Hematopoietic multipotent progenitor cell treated with erythropoietin and hydrocortisone succinate and interleukin-3 and kit ligand, for 4 days (in vitro differentiated cells): ENCODE data around the gene APOD.
"Not testable (repeated sequence)": the region's sequence is repeated elsewhere in the genome, so short reads cannot be mapped to it uniquely, and the experiment has no call there.

ENCODE experiments used
- DNase-seq: peaks from one replicate; pipeline ENCODE4 v3.0.0-alpha.2; 2015

APOD gene

DNA sequence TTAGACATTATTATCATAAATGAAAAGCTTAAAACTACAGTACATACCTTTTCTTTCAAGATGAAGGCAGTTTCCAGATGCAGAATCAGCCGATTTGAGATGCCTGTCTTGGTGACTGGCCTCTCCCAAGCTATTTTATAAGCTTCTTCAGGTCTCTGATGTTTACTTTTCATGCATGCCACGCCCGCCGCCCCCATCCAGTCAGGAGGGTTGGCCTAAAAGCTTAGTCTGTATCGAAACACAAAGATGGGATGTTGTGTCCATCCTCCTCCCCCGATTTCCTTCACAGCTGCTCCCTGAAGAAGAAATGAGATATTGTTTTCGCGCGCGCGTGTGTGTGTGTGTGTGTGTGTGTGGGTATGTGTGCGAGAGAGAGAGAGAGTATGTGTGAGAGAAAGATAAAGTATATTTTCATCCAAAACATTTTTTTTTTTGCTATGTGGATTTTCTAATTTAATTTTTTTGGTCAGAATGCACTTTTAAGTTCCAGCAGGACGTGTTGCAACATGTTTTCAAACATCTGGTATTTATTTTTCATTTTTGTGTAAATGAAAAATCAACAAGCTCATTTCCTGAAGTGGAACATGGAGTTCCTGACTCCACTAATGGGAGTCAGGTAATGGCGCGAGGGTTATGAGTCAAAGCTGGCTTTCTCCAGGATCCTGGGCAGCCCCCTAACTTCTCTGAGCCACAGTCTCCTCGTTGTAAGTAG is at the start of gene APOD:
APOD (minus strand) TSS at position 110 of the 712 bp plus-strand sequence. CDS start 4,479 bp downstream, outside the sequence.
- peak; percentile 23 for DNase-seq

DNA sequence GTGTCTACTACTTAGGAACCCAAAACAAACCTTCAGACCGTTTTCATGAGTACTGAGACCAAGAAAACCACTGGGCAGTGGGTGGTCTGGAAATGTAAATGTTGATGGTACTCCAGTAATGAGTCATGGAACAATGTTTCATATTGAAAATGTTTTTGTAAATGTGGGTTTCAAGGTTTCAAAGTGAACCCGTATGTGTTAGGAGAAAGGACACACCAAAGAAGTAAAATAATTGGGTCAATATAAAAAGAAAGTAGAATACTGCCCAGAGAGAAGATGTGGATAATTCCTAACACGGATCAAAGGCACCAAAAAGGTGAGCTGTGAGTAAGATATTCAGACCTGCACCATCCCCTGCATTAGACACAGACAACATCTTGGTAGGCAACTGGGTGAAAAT is 49.6 kb upstream of the APOD start:
- not testable (repeated sequence) for DNase-seq

DNA sequence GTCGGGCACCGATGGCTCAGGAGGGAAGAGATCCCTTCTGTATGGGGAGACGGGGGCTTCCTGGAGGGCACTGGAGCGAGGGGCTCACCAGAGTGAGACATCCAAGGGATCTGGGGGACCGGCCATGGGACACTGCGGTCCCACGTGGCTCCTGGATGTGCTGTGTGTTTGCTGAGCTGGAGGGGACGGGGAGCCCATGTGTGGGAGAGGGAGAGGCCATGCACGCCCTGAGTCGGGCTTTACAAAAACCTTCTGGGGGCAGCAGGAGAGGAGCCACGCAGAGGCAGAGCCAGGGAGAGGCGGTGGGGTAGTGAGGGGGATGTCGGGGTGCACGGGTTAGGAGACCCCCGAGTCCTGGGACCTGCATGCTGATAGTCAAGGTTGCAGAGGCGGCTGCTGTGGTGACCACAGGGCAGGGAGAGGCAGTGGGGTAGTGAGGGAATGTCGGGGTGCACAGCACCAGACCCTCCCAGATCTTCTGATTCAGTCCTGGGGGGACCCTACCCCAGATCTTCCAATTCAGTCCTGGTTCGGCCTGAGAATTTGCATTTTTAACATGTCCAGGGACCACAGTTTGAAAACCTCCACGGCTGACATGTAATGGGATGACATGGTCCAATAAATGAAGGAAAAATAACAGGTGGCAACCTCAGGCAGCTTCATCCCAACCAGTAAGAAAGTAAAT is 48.9 kb upstream of the APOD start:
- not testable (repeated sequence) for DNase-seq

DNA sequence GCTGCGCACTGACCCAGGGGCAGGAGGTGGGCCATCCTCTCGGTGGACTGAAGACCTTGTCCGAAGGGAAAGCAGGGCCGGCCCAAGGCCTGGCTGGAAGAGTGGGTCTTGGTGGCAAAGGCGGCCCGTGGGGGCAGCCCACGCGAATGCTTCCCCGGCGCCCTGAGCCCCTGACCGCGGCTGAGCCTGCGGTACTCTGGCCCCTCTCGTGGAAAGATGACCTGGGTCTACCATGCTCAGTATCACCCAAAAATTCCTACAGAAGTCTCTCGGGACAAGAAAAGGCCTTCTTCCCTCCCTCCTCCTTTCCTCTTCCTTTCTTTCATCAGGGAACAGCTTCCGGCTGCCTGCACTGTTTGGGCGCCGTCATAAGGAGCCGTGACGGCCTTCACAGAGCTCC is 48.3 kb upstream of the APOD start:
- DNase-seq = not testable (repeated sequence)

DNA sequence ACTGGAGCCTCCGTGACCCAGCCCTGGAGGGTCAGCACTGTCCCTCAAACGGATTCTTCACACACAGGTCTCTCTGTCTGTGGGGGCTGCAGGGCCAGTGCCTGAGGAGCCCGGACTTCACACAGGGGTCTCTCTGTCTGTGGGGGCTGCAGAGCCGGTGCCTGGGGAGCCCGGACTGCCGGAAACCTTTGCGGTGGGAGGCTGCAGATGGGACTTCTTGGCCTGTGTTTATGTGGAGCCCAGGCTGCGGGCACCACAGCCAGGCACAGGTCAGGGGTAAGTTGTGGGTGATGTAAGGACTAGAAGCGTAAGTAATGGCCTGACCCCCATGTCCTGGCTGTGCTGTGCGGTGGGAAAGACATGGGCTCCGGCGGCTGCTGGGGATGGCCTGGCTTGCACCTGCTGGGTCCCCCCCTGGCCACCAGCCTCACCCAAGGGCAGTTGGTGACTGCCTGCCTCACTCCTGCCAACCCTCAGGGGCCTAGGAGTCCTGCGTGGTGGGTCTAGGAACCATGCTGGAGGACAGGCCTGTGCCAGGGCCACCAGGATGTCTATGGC is 47.3 kb upstream of the APOD start:
- not testable (repeated sequence) for DNase-seq

GRCh38 chr3:195630086-195630917 is 46.6 kb upstream of the APOD start:
- not testable (repeated sequence) for DNase-seq

DNA sequence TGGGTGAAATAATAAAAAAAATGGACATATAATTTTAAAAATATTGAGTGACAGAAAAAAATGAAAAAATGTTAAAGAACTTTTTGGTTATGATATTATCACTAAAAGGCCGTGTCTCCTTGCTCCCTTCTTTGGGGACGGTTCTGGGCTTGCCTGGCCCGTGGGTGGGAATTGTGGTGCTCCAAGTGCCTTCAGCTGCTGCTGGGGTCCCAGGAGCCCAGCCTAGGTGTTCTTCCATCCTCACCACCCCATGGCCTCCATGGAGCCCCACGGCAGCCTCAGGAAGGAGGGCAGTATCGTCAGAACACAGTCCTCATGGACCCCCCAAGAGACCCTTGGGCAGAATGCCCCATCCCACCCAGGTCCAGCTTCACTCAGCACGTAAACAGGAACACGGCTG is 45.9 kb upstream of the APOD start:
- not testable (repeated sequence) for DNase-seq

DNA sequence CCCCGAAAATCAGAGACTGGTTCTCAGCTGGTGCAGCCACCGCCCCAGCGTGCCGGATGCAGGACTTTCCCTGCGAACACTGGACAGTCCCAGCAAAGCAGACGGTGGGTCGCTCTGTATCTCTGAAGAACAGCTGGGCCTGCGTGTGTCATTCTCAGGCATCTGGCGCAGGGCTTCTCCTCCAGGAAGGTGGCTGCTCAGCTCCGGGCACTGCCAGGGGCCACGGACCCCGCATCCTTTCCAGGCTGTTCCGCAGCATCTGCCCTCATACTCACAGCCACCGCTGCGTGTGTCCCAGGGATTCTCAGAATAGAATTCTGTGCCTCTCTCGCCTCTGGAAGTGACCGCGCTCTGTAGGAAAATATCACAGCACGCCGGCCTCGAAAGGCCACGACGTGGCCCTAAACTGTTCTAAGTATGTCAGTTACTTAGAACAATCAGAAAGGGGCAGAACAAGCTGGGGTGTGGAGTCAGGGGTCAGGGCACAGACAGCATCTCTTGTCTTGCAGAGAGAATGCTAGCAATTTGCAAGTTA is 44.7 kb upstream of the APOD start:
- not testable (repeated sequence) for DNase-seq

GRCh38 chr3:195627515-195628385 is 44.0 kb upstream of the APOD start:
- DNase-seq = not testable (repeated sequence)

DNA sequence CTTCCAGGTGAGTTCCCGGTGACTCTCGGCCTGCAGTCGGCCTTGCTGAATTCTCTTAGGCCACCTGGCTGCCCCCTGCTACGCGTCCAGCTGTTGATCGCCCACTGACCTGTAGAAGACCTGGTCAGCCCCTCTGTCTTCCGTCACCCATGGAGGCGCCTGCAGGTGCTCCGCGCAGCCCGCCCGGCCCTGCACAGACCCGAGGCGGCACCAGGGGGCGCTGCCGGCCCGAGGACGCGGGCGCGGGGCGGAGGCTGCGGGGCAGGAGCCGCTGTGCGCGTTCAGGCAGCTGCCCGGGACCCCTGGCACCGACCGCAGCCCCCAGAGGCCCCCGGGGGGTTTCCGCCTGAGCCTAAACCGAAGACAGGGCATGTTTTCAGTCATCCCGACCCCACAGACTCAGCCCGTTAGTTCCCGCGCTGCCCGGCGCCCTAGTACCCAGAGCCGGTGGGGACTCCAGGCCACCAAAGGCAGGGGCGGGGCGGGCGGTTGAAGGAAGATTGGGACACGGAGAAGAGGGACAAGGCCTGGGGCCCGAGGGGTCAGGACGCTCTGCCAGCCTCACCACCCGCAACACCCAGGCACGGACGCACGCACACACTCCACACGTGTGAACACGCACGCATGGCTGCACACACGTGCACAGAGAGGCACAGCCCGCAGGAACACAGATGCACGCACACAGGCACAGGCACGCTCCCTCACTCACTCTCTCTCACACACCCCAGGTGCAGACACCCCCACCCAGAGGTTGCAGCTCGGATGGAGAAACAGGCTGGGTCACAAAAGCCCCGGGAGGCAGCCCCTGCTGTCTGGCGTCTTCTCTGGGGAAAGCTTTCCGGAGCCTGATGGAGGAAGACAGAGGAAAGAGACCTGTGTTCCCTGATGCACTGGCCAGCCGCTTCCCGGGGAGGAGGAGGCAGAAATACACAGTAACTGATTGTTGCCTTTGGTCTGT is 41.1 kb upstream of the APOD start:
- DNase-seq = not testable (repeated sequence)

DNA sequence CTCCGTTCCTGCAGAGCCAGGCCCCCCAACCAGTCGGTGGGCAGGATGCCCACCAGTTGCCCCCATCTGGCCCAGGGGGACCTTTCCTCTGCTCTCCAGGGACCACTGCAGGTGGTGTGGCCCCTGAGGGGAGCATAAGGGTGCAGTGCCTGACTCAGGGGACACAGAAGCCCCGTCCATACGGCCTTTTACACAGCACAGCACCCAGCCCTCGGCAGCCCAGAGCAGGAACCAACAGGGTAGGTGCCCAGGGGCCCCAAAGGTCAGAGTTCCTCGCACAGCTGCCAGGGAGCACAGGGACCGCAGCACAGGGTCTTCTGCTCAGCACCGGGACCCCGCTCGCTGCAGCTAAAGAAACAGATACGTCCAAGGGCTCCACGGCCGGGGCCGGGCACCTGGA is 40.4 kb upstream of the APOD start:
- not testable (repeated sequence) for DNase-seq

DNA sequence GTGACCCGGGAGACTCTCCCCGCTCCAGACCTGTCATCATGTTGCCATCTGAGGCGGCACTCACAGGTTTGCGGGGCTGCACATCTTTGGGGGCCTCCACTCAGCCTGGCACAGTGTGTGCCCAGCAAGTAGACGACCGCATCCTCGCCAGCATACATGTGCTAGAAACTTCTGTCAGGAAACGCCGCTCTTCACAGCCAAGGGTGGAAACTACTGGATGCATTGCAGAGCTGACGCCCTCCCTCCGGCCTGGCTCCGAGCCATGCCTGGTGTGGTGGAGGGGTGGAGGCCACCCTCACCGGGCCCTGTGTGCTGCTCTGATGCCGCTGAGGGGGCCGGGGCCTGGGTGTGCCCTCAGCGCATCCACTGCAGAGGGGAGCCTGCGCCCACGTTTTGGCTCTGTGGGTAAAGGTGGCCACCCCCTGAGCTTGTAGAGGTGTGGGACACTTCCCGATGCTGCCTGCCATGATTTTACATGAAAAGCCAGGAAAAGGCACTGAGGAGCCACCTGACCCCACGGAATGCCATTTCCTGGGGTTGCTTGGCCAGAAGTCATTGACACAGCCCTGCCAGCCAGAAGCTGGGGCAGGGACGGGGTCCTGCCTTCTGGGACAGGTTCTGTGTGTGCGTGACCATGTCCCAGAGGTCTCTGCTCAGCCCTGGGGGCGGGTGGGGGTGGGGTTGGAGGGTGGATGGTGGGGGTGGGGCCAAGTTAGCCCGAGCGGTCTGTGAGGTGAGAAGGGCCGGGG is 39.7 kb upstream of the APOD start:
- DNase-seq = not testable (repeated sequence)

DNA sequence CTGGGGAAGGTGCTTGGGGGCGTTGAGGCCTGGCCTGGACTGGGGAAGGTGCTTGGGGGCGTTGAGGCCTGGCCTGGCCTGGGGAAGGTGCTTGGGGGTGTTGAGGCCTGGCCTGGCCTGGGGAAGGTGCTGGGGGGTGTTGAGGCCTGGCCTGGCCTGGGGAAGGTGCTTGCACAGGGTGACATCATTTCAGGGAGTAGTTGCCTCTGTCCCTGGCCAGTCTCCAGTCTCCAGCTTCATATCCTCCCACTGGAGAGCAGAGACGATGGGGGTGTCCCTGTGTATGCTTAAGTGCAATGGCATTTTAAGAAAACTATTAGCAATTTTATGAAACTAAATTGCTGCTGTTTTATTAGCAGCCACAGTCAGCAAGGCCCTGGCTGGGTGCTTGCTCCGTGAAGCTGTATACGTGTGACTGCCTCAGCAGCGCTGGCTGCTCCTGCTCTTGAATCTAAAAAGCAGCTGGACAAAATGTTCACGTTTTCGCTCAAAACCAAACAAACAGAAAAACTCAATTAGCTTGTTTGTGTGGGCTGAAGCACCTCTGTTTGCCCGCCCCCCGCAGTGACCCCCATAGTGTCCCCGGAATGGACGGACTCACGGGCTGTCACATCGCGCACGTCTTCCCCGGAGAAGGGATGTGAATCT is 38.9 kb upstream of the APOD start:
- not testable (repeated sequence) for DNase-seq

GRCh38 chr3:195622012-195622411 is 38.3 kb upstream of the APOD start:
- not testable (repeated sequence) for DNase-seq

DNA sequence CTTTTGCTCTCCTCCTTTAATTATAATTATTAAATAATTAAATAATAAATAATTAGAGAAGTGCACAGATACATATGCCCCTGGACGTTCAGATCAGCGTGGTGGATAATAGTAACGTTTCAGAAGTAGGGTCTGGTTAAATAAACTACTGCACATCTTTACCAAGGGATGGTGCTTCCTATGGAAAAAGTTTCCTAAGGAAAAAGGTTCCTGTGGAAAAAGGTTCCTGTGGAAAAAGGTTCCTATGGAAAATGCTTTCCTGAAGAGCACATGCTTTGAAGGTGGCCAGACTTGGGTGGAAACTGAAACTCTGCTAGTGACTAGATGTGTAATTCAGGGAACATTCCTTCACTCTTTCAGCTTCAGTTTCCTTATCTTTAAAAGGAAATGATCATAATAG is 37.4 kb upstream of the APOD start:
- not testable (repeated sequence) for DNase-seq

DNA sequence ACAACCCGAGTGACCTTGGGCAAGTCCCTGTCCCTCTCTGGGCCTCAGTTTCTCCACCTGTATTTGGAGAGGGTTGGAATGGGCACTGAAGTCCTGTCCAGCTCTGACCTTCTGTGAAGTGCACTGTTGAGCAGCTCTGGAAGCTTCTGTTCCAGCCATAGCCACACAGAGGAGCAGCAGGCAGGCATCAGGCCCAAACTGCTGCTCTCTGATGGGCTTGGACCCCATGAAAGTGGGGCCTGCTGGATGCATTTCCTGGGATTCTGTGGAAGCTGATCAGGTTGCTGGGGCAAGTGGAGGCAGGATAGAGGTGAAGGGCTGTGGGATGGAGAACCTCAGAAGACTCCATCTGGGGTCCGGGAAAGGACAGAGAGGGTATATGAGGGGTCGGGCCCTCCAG is 36.7 kb upstream of the APOD start:
- DNase-seq = not testable (repeated sequence)

GRCh38 chr3:195619591-195620369 is 36.0 kb upstream of the APOD start:
- not testable (repeated sequence) for DNase-seq
